Activated T-helper 9 cell treated with anti-CD3 and anti-CD28 coated beads, Interleukin-2, amount 50 U/mL, for 16 hours (primary cell): ENCODE data around the gene DUSP19.

Source experiments
- DNase-seq: peaks from one replicate; pipeline ENCODE4 v3.0.0-alpha.2; 2020; ENCODE audit warnings: low read depth

Gene DUSP19

GRCh38 chr2:183125659-183126341, 47.3 kb downstream of the DUSP19 start:
- no peak for DNase-seq

DNA sequence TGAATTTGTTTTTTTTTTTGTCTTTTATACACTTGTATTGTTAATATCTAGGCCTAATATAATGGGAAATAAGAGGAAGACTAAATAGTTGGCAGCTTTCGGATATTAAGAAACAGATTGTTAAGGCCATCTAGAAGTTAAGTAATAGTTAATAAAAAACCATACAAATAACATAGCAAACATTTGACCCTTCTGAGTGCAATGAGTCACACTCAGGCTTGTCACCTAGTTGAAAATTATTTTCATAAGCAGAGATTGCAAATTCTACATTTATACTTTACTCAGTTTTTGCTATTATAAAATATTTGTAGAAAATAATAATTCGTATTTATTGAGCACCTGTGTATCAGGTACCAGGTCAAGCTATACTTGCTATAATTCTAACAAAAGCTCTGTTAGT, 48.1 kb downstream of the DUSP19 start:
- DNase-seq: no peak

- DNase-seq: no peak
These were observed 55.5 kb downstream of the DUSP19 start for GRCh38 chr2:183134016-183134415.

DNA sequence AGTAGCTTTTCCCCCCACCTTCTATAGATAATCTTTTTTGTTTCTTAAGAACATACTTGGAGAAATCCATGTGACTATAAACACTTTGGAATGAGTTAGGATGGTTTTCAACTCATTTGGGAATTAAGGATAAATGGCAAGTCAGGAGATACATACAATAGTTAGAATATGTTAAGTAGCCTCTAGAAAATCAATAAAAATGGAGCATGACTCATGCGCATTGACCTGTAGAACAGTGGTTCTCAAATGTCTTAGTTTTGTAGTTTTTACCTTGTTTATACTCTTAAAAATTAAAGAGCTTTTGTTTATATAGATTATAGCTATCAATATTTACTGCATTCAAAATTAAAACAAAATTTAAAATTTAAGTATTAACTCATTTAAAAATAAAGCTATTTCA, 70.4 kb downstream of the DUSP19 start:
- DNase-seq: no peak

DNA sequence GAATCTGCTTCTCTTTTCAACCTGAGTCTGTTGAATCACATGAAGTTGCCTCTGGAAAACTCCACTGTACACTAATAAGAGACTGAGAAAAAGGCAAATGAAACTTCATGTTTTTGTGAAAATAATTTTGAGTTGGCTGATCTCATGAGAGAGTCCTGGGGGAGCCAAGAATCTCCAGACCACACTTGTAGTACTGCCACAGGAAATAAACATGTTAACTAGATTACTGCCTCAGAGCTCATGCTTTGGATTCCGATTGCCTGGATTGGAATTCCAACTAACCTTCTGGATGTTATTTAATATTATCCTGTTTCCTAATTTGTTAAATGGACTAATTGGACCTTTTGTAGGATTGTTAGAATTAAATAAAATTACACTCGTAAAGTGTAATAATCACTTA, 70.9 kb downstream of the DUSP19 start:
- no peak for DNase-seq
